Lung microvascular endothelial cell (primary cell): Measurements from ENCODE around the gene POR. TPM values are rescaled to one million over a fixed set of nuclear protein-coding genes. Genes with fewer than 3 reads are reported as not detected.
A peak's percentile ranks its signal among the peaks of the same experiment; 100 is the strongest.
"Not testable (repeated sequence)": the region's sequence is repeated elsewhere in the genome, so short reads cannot be mapped to it uniquely, and the experiment has no call there.

ENCODE experiments used
- DNase-seq, 2 donors: peaks; one replicate each; pipeline versions ENCODE4 v3.0.0 to v3.0.0-alpha.2; 2010; ENCODE audit warnings: low read depth in 2 of 2
- total RNA-seq: library from RNA; depleted of rRNA; stranded (reverse); fragments of >200 nt; gene quantifications from 2 replicates; pipeline ENCODE4 v1.2.1, GENCODE V29; 2014

POR gene
- total RNA-seq, 1 donor from 2014 or later = 132 TPM

DNA sequence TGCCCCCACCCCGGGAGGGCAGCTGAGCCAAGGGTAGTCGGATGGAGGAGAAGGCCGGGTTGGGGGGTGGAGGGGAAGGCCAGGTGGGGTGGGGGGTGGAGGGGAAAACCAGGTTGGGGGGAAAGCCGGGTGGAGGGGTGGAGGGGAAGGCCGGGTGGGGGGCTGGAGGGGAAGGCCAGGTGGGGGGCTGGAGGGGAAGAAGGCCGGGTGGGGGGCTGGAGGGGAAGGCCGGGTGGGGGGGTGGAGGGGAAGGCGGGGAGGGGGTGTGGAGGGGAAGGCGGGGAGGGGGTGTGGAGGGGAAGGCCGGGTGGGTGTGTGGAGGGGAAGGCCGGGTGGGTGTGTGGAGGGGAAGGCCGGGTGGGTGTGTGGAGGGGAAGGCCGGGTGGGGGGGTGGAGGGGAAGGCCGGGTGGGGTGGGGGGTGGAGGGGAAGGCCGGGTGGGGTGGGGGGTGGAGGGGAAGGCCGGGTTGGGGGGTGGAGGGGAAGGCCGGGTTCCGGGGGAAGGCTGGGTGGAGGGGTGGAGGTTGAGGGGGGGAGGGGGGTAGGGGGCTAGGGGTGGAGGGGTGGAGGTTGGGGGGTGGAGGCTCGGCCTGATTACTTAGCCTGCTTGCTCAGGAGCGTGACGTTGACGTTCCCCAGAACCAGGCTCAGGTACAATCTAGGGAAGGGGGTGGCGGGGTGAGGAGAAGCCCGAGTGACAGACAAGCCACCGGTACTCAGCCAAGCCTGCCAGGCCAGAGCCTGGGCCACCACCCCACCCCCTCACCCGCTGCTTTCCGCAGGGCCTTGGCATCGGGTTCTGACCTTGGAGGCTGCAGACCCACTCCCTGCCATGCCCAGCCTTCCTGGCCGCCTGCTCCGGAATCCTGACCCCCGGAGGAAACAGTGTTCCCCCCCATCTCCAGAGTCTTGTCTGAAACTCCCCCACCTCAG, 73.9 kb downstream of the POR start:
- no peak for DNase-seq

DNA sequence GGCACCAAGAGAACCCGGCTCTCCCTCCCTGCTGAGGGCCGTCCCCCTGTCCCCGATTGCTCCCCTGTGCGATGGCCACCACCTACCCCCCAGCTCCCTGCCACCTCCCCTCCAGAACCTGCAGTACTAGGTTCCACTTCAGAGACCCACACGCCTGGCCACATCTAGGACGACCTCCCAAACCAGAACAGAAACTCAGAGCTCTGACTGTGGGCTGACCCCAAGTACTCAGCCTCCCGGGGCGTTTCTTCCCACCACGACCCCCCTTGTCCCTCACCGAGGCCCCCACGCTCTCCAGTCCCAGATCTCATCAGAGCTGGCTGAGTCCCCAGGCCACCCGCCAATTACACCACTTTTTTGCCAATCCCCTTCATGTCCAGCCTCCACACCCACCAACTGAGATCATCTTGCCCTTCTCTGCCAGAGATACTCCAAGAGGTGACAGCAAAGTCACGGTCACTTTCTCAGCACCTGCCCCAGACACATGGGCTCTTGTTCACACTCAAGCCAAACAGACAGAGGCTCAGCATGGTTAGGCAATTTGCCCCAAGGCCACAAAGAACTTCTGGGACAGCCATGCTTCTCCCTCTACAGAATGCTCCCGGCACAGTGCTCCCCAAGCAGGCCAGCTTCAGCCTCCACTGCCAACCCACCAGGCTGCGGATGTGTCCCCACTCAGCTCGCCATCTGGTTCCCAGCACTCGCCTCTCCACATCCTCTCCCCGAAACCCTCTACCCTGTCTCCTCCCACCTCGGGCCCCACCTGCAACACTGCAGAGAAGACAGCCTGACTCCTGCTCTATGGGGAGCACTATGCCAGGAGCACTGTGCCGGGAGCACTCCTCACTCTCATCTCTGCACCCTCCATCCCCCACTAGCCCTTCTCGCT, 74.8 kb downstream of the POR start:
- no peak for DNase-seq

DNA sequence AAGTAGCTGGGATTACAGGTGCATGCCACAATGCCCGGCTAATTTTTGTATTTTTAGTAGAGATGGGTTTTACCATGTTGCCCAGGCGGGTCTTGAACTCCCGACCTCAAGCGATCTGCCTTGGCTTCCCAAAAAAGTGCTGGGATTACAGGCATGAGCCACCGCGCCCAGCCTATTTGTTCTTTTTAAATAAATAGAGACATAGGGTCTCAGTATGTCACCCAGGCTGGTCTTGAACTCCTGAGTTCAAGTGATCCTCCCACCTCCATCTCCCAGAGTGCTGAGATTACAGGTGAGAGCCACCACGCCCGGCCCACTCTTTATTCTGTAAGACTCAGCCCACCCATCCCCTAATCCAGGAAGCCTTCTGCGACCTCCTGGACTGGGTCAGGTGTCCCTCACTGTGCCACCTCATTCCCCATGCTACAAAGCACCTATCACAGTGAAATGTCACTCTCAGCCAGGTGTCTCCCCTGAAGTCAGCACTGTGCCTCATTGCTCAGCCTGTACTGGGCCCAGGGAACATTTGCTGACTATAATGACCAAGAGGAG, 76.7 kb downstream of the POR start:
- no peak for DNase-seq

- no peak for DNase-seq
Observed at GRCh38 chr7:75992083-75992755, 77.3 kb downstream of the POR start.

GRCh38 chr7:75993689-75994387, 78.9 kb downstream of the POR start:
- peak; percentile 50 to 90 for DNase-seq

DNA sequence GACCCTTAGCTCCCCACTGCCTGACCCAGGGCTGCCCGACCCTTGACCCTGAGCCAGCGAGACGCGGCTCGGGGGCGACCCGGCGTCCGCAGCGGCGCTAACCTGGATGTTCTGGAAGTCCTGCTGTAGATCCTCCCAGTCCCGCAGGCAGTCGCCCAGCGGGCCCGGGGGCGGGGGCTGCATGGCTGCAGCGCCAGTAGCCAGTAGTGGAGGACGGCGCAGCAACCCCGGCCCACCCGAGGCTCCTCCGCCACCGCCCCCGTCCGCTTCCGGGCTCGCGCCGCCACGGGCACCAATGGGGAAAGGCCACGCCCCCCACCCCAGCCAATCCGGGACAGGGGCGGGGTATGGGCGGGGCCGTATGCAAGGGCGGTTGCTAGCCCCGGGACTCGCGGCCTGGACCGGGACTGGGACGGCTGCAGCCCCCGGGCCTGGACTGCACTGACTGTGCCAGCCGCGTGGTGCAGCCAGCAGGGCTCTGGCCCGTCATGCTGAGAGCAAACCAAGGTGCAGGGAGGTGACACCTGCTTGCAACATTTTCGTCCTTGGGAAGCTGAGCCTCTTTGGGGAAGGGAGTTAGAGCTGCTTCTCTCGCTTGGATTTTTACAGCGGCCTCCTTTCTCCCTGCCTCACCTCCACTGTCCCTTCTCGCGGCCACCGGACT, 79.6 kb downstream of the POR start, which contains the start of gene TMEM120A:
TSS of gene TMEM120A (minus strand) at position 208 of the 664 bp plus-strand sequence. CDS start at position 183, 25 bp downstream.
- peak; percentile 93 to 98 for DNase-seq

DNA sequence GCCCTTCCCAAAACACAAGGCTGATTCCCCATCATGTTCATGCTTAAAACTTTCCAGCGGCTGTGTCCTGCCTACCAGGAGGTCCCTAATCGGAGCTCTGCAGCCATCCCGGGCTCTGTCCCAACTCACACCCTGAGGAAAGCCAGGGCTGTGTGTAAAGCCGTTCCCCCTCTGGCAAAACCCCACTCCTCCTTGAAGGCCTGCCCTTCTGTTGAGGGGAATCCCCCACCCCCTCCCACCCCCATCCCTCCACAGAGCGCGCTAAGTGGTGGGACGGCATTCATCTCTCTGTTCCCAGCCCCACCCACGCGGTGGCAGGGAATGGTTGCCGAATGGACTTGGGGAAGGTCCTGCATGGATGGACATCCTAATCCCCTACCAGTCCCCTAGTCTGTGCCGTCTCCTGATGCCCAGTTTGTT, 80.1 kb downstream of the POR start:
- peak in 1 of 2 donors; percentile 46 for DNase-seq

DNA sequence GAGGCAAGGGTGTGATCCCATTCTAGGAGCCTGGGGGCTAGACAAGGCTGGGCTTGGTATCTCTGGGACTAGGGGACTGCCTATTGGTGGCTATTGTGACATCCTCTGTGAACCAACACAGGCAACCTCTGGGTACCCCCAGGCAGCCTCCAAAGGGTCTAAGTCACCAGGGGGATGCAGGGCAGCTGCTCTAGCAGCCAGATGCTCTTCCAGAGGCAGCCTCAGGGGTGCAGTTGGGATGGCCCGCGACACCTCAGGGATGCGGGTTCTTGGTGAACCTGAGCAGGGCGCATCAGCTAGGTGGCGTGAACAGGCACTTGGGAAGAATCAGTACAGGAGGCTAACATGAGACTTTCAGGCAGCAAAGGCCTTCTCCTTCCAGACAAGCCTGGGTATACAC, 81.0 kb downstream of the POR start:
- DNase-seq = no peak

DNA sequence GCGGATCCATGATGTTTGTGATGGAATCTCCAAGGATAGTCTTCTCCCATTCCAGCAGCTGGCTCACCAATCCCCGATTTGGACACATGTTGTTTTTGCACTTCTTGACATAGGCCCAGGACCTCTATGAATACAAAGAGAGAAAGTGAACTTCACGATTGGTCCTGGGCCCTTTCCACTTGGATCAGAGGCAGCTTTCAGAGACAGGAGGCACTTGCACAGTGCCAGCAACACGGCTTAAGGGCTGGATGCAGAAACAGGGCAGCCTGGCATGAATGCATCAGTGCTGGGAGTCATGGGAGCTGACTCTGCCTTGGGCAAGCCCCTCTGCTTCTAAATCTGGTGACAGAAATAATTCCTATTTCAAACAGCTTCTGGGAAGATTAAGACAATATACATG, 81.5 kb downstream of the POR start:
- DNase-seq = no peak

- DNase-seq = no peak
Observed at GRCh38 chr7:75998038-75998437, 83.1 kb downstream of the POR start.

GRCh38 chr7:76000566-76000965, 85.6 kb downstream of the POR start:
- DNase-seq = no peak

DNA sequence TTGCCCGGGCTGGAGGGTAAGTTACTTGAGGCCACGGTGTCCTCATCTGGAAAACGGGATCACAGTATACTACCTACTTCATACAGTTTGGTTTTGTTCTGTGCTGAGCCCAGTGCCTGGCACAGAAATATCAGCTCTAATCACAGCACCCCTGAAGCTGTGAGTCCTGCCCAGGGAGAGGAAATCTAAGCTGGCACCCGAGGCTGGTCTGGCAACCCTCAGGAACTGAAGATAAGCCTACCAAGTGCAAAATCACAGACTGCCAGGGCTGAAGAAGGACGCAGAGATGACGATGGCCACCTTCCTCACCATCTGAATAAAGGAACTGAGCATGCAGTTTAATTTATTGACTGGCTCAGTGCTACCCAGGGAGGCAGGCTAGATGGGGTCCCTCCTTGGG, 87.2 kb downstream of the POR start:
- no peak for DNase-seq

- DNase-seq = no peak
Observed at GRCh38 chr7:76002822-76003221, 87.9 kb downstream of the POR start.

DNA sequence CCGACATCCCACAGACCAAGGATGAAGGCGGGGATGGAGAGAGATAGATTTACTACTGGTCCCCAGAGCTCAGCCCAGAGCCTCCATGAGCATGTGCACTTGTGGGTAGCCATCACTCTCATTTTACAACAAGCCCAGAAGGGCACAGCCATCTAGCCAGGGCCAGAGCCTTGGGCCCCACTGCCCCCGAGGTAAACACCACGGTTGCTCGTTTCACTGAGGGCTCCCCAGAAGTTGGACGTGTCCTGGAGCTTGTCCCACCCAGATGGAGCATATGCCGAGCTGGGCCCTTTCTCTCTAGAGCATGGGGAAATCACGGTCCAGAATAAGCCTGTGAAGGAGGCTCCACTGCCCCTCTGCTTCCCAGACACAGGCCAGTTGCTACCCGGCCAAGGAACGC, 88.4 kb downstream of the POR start:
- no peak for DNase-seq

DNA sequence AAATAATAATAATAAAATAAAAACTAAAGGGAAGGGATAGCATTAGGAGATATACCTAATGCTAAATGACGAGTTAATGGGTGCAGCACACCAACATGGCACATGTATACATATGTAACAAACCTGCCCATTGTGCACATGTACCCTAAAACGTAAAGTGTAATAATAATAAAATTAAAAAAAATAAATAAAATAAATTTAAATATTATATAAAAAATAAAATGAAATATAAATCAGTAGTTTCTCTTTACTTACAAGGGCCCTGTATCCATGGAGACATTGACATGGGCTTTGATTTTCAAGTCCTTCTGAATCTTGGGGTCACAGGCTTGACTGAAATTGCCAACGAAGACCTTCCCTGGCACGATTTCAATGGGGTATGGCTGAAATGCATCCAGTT, 90.0 kb downstream of the POR start:
- DNase-seq = not testable (repeated sequence)

- DNase-seq = peak in 1 of 2 donors; percentile 55
Observed at GRCh38 chr7:76008156-76008687, 93.3 kb downstream of the POR start.

DNA sequence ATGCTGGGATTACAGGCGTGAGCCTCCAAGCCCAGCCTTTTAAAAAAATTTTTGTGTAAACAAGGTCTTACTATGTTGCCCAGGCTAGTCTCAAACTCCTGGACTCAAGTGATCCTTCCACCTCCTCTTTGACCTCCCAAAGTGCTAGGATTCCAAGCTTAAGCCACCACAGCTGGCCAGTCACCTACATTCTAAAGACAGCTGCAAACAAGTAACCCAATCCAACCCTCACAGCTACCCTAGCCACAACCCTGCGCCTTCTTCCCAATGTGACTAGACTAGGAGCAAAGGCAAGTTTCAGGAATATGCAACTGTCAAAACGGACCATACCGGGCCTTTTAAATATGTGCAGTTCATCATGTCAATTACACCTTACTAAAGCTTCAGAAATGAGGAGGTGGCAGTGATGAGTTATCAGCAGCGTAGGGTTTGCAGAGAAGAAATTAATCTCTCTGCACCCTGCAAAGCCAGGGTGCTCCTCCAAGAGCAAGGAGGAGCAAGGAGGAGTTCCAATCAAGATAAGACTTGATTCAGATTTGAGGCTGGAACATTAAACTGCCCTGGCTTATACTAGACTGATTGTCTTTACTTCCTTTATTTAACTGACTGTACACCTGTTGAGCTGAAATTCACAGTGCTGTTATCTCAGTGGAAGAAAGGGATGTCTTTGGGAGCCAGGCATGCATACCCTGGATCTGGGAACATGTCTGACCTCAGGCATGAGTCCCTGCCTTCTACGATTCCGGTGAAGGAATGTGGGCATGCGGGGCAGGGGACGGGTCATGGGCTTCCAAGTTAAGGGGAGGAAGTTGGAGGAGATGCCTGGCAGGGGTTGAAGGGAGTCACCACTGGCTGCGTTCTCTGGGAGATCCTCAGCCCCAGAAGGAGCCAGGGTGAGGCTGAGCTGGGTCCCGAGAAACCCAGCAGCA, 95.0 kb downstream of the POR start:
- DNase-seq = no peak

DNA sequence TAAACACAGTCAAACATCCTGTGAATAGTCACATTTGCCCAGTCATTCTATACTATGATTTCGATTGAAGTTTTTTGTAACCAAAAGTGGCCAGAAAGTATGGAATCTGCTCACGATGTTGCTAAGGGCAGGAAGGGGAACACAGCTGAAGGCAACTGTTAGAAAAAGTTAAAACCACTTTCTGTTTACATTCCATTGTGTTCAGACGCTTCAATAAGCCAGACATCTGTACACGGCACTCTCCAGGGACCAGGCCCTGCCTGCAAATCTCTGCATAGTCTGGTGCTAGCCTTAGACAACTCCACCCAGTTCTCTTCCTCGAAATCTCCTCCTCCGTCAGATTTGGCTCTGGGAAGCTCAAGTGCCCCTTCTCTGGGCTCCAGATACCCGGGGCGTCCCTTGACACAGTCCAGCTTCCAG, 96.5 kb downstream of the POR start:
- DNase-seq = peak; percentile 70 to 90
